ENCODE results near the gene ADAMTS17.

ADAMTS17 gene

DNA sequence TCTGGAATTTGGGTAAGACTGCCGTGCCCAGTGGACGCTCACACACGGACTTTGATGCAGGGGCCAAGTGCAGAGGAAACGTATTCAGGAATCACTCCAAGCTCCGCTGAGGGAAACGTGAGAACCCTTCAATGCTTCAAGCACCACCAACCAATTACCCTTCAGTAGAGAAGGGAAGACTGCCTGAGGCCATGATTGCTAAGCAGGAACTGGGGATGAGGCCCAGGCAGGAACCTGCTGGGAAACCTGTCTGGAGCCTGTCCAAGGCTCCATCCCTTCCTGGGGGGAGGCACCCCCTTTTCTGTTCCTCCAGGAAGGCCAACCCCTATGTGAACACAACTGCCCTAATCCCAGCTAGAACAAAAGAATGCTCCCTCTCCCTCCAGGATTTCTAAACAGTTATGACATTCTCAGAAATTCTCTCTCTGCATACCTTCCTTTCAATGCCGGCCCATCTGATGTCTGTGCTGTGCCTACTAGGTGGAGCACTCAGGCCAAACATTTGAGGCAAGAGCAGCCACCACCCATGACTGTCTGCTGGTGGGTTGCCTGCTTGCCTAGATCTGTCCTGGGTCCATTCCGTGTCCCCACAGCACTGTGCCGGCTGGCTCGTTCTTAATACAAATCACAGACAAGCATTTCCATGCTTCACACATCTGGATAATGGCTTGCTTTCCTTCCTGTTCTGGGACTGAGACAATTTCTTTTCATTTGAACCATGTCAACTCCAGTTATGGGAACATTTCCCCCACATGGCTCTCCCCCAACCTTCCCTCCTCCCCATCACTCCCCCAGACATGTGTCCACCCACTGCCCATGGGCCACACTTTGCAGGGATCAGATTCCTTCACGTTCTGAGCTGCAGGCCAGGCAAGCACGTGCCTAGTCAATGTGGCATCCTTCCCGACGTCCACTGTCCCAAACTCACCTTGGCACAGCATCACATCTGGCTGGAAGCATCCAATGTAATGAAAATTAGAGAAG, 149.4 kb downstream of the ADAMTS17 start:
- DNase-seq = no peak

DNA sequence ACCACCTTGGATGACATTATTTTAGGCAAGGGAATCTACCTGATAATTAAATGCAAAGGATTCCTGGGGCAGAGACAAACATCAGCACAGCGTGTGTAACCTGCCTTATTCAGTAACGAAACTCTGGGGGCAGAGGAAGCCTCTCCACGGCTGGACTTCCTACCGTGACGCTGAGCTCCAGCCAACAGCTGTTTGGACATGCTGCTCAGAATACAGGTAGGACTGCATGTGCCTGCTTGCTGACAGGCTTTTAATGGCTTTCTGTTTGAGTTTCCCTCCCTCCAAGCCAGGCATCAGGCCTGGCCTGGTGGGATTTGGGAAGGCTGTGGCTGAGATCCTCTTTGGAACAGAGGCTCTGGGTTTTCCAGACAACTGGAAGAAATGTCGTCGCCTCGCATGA, 150.6 kb downstream of the ADAMTS17 start:
- DNase-seq = no peak

DNA sequence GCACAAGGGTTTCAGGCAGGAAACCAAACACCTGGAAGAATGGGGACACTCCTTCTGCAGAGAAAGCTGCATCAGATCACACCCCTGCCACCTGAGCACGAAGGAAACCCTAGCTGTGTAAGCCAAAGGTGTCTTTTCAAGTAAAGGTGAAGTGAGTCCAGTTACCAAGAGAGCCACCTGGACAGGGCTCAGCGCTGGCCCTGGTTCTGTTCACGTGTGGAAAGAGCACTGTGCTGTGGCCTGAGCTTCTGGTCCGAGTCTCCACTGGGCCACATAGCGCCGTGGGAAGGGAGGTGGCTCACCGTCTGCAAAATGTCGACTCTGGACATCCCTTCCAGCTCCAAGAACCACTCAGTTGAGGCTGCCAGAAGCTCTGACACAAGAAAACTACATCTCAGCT, 151.1 kb downstream of the ADAMTS17 start:
- no peak for DNase-seq

DNA sequence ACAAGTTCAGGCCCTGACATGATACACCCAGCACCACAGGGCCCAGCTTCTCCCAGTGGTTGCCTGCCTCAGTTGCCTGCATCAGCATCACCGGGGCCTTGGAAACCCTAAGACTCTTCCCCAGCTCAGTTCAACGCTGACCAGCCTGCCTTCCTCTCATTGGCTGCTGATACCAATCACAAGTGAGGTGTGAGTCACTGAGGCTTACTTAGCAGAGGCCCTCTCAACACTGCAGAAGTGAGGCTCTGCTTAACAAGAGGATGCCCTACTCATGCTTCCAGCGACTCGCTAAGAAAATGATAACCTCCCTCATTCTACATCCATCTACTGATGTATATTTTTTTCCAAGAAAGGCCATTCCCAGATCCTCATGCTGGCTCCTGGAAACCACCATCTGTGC, 151.9 kb downstream of the ADAMTS17 start:
- DNase-seq = no peak

DNA sequence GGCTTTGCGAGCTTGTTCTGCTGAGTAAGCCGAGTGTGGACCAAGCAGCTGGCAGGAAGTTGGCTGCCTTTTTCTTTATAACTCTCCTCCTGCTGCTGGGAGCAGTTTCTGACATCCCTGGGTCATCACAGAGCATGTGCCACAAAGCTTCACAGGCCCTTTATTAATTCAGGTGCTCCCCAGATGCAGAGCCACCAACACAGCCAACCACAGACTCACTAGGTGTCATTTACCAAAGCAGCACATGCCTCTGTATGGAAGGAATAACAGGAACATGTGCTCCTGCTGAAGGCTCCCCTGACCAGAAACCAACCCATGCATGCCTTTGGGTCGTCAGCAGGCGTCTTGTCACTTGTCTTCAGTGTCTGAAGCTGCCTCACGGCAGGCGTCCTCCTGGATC, 152.5 kb downstream of the ADAMTS17 start:
- DNase-seq = no peak

DNA sequence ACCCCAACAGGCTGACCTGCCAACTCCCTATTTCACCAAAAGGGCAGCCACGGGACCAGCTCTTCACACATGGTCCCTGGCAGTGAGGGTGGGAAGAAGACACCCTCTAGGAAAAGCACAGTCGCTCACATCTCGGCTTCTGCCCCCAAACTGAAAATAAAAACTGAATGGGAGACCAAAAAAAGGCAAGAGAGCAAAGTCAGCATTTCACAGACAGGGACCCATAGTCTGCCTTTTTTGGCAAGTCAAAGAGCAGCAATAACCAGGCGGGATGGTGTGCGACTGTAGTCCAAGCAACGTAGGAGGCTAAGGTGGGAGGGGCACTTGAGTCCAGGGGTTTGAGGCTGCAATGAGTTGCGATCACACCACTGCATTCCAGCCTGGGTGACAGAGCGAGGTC, 154.1 kb downstream of the ADAMTS17 start:
- no peak for DNase-seq

DNA sequence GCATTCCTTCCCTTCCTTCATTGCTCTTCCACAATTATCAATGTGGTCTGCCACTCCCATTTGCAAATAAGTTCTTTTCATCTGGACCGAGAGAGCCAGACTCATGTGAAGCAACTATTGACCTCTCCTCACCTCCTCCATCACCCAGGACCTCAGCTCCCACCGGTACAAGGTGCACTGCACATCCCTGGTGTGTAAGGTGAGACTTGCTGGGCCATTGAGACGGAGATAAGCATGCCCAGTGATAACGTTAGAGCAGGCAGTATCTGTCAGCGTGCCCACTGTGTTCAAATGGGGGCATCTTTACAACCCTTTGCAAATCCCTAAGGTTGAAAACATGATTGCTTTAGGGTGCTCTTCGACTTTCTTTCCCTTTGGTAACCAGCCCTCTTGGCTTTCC, 154.8 kb downstream of the ADAMTS17 start:
- no peak for DNase-seq

DNA sequence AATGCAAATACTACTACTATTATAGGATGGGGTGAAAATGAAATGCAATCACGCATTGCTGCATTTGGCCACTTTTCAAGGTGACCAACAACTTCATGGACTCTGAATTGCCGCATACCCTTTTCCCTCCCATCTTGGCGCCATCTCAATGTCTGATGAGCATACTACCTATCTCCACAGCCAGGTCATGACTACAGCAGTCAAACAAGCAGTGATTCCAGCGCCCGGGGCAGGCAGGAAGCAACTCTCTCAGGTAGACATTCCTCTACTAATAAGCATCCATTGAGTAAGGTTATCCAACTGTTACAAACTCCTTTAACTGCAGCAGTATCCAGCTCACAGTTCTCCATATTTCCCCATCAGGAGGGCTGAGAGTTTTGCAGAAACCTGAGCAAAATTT, 155.4 kb downstream of the ADAMTS17 start:
- no peak for DNase-seq

DNA sequence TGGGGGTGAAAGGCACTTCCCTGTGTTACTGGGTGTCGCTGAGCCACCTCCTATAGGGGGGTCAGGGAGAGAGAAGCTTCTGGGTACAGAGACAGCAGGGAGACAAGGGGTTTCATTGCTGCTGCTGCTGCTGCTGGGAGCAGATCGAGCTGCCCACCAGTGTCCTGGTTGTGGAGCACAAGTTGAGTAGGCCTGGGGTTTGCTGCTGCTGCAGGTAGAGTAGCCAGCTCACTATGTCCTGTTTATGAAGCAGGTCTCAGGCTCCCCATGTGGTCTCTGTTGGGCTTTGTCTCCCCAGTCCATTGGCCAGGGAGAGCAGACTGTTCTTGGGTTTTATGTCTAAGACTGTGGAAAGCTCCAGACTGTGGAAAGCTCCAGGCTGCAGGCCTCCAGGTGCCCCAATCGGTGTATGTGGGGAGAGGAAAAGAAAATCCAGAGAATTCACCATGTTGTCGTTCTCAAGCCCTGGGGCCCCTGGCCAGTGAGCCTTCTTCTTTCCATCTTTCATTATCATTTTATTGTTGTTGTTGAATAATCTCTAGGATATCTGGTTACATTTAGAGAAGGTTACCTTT, 157.8 kb downstream of the ADAMTS17 start:
- no peak for DNase-seq

DNA sequence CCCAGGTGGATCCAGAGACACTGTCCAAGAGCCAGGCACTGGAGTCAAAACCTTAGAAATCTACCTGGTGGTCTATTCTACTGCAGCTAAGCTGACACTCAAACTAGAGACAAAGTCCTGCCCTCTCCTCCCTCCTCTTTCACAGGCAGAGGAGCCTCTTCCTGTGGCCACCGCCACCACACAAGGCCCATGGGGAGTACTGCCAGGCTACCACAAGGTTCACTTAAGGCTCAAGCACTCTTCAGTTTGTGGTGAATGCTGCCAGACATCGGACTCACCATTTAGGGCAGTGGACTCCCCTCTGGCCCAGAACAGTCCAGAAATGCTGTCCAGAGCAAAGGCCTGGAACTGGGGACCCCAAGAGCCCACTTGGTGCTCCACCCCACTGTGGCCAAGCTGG, 160.9 kb downstream of the ADAMTS17 start:
- no peak for DNase-seq

DNA sequence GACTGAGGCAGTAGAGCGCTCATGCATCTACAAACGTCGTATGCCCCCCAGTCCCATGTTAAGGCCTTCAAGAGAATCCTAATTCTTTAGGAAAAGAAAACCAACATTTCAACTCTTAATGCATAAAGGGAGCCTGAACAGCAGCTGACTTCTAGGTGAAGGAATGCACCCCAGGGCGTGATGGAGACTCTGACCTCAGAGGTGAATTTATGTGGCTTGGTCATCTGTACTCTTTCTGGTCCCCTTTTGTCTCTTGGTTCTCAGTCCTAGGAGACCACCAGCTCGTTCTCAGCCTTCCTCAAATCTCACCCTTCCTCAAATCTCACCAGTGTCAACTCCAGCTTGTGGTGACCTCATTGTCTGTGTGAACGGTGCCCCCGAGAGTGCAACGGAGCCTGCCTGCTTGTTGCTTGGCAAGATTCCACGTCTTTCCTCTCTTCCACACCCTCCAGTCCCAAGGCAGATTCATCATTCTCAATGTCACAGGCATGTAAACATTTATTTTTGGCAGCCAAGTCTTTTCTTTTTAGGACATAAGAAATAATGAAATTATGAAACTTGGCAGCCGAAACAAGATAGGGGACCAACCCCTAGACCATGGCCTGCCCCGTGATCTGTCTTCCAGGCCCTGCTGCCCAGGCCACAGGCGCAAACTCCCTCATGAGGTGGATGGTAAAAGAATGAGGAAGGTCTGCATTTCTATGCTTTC, 166.2 kb downstream of the ADAMTS17 start:
- DNase-seq = no peak

DNA sequence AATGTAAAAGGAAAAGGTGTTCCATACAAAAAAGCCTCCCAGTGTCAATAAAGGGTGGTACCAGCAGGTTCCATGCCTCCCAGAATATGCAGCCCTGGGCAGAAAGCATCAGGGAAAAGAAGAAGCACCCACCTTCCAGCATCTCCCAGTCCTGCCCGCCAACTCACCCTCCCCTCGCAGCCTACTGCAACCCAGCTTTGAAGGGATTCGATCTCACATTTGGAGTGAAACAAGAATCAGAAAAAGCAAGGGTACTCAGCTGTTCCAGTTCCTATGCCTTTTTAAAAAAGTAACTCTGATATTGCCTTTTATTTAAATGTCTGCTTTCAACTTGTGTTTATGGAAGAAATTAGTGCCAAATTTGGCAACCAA, 166.9 kb downstream of the ADAMTS17 start:
- no peak for DNase-seq

DNA sequence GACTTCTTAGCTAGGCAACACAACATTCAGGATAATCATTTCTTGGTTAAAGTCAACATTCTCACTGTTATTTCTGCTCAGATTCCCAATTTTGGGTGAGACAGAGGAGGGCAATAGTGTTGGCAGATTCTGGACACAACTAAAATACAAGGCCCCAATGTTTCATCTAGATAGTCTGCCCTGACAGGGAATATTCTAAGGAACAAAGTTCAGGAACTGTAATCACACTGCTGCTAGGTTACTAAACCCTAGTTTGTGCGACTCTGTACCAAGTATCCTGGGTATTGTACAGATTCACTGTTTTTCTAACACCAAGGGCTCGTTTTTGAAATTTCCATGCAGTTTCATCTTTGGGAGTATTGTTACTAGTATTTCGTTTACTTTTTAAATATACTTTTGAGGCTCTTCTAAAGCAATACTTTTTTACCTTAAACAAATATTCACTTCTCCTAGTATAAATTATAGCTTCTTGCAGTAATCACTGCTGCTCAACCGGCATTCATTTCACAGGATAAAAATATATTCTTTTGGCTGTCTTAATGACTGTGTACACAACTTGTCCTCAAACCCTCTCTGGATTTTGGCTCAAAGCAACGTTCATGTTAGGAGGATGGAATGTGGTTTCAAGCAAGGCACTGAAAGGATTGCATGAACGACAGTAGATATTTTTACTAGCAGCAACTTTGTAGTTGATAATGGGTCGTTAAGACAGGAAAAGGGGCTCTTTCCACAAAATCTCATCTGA, 167.4 kb downstream of the ADAMTS17 start:
- no peak for DNase-seq

DNA sequence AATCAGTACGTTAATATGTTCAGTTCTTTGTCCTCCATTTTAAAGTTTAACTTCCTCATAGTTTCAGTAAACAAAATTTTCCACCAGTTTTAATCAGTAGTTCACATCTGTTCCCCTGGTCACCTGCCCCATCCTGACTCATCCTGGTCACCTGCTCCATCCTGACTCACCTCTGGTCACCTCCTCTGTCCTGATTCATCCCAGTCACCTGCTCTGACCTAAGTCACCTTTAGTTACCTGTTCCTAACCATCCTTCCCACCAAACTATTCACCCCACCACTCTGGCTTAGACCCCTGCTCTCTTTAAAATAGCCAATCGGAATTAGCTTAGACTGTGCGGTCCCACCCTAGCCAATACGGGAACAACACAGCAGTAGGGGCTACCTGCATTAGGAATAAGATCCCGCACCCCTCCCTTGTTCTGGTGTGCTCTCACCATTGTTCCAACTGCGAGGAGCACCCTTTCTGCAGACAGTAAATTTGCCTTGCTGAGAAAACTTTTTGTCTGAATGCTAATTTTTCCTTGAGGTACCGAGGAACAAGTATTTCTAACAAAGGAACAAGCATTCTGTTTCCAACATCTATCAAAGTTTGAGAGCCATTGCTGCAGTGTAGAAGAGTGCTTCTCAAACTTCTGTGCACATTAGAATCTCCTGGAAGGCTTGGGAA, 169.3 kb downstream of the ADAMTS17 start:
- no peak for DNase-seq

DNA sequence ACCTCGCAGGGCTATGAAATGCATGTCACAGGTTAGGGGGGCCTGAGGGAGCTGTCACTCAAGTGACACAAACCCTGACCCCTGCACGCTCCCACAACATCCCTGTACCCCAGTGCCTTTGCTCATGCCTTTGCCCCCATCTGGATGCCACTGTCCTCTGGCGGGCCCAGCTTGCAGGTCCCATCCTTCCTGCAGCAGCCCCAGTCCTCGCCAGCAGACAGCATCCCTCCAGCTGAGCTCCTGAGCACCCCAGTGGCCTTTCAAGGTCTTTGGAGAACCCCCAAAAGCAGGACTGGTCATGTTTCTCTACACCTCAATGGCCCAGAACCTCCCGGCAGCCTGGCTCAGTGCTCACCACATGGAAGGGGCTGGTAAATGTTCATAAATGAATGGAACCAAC, 170.4 kb downstream of the ADAMTS17 start:
- no peak for DNase-seq

DNA sequence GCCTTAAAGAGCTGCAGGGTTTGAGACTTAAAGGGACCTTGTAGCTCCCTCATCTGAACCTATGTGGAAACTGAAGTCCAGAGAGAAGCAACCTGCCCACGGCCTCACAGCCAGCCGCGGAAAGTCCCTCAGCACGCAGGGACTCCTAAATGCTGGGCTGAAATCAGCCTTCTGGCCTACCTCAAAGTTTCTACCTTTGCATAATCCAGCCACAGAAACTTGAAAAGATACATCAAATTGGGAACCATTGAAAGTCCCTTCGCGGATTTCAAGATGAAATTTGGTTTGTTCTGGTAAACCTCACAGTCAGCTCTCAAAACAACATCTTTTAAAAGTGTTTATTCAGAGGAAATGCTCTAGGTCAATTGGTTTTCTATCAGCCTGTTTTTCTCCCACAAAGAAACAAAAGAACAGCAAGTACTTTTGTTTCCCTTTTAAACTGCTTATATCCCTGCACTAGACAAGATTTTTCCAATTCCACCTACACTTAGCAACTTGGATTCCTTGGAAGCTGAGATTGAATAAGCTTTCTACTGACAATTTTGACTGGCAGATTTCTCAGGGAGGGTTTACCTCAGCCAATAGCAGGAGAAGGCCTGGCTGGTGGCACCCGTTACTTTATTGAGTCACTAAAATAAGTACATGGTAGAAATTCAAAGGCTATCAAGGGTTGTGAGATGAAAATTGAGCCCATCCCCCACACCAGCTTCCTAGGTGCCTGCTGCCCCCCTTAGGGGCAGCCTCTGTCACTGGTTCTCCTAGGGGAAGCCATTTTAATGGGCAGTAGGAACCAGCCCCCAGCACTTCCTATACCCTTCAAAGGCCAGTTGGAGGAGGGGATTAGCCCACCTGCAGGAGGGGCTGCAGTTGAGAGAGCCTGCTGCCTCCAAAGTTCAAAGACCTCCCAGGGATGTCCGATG, 171.2 kb downstream of the ADAMTS17 start:
- no peak for DNase-seq

DNA sequence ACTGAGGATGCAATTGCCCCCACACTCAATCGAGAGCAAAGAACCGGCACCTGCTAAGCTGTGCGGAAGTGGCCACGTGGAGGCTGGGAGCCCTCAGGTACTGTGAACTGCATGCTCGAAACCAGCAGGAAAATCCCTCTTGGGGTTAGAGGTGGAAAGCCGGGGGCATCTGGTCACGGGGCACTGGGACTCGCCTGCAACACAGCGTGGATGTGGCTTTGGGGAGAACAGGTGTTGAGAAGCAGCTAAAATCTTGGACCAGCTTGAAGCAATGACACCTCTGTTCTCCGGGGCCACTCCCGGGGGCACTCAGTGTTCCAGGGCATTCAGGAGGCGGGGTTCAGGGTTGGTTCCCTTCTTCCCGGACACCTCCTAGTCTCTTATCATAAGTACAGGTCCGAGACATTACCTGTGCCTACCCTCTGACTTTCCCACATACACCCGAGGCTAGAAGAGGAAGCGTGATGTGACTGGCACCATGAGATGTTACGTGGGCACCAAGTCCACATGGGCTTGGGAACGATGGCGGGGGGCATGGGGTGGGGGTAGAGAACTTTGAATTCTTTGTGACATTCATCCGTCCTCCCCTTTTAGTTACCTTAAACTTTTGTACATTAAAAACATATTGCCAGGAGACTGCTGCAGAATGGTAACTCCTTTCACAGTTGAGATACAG, 172.0 kb downstream of the ADAMTS17 start:
- DNase-seq = no peak

DNA sequence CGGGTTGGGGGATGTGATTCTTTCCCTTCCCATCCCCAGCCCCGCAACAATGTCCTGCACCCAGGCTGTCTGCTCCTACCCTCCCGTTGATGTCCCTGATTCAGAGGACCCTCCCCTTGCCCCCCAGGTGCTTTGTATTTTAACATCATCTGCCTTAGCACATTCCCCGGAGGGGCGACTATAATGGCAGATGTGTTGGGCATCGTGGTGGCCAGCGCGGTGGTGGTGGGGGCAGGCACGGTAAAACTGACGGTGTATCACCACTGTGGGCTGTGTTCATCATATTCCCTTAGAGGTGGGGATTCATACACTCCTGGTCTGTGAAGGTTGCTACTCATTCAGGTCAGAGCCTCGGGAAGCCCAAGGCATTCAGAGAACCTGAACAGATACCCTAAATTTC, 173.0 kb downstream of the ADAMTS17 start:
- no peak for DNase-seq

DNA sequence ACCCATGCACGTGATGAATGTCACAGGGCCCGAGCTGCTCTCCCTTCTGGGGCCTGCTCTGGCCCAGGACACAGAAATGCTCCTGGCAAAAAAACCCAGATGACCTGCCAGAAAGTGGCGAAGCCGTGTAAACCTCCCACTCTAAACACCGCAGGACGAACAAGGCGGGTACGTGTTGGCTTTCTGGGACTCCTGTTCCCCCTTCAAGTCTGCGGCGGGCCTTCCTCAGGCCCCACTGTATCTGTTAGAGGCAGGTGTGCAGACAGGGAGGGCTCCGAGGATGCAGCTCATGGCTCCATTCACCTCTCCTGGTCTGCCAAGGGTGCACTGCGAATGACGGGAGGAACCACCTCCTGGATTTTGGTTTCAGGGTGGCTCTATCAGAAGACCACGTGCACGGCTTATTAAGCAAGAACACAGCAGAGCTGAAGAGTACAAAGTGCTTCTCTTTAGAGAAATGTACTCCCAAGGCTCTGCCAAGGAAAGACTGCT, 173.8 kb downstream of the ADAMTS17 start:
- no peak for DNase-seq

DNA sequence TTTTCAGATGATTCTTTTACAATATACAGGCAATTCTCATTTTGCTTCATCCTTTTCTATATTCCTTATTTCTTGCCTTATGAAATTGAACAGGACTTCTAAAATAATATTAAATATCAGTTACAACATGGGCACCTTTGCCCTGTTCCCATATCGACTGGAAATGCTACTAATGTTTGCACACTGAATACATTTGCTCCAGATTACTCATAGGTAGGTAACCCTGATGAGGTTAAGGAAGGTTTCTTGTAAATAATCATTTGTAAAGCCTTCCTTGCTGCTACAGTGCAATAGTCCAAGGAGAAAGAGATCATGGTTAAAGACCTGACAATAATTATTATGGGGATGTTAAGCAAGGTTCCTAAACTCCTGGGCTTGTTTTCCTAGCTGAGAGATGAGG, 175.5 kb downstream of the ADAMTS17 start:
- no peak for DNase-seq

DNA sequence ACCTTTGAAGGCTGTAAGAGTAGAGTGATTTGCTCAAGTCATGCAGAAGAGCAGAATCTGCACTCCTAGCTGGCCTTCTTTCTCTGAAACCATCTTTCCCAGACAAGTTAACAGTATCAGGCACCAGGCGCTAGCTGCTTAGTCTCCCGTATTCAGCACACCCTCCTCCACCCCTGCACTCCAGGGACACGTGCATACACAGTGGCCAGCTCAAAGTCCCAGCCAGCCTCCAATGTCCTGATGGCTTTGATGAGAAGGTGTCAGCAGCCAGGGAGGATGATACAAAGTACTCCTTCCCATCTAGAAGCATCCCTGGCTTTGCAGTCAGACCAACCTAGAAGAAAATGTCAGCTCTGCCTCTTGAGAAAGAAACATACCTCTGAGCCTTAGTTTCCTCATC, 177.8 kb downstream of the ADAMTS17 start:
- DNase-seq = no peak

Data from SHP77 treated with DMSO at 0.1 percent for 48 hours (cell line).